VCaP (cell line): ENCODE data around the gene MAML1.
A peak's percentile ranks its signal among the peaks of the same experiment; 100 is the strongest.

ENCODE experiments used
- H3K27ac ChIP-seq: fragments of 450-650 bp; 2 replicates; pipeline ENCODE4 v1.5.1; 2017
- CTCF ChIP-seq: fragments of 450-650 bp; conservative IDR thresholded peaks from 2 replicates; pipeline ENCODE4 v1.5.1; 2017; ENCODE audit warnings: mild to moderate bottlenecking, moderate library complexity

The MAML1 gene

GRCh38 chr5:179771311-179771895, 38.8 kb downstream of the MAML1 start:
- H3K27ac ChIP-seq: no peak overlapping the region
- no peak for TF ChIP-seq CTCF

GRCh38 chr5:179772351-179772750, 39.7 kb downstream of the MAML1 start:
- H3K27ac ChIP-seq: no peak overlapping the region
- TF ChIP-seq CTCF: no peak

DNA sequence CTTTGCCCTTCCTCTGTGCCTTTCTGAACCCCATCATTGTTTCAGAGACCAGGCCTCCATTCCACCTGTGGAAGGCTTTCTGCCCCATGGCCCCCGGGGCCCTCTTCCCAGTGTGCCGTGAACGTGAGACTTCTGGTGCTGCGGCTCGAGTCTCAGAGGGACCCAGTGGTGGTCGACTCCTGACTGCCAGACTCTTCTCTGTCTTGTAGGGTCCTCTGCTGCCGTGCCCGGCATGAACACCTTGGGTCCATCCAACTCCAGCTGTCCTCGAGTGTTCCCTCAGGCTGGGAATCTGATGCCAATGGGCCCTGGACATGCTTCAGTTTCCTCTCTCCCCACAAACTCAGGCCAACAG, 41.0 kb downstream of the MAML1 start:
- TF ChIP-seq CTCF: no peak
- H3K27ac ChIP-seq: no peak overlapping the region

DNA sequence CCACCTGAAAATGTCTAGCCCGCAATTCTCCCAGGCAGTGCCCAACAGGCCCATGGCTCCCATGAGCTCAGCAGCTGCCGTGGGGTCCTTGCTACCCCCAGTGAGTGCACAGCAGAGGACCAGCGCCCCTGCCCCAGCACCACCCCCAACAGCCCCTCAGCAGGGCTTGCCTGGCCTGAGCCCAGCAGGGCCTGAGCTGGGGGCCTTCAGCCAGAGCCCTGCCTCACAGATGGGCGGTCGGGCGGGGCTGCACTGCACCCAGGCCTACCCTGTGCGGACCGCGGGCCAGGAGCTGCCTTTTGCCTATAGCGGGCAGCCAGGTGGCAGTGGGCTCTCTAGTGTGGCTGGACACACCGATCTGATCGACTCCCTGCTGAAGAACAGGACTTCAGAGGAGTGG, 41.8 kb downstream of the MAML1 start:
- H3K27ac ChIP-seq: no peak overlapping the region
- no peak for TF ChIP-seq CTCF

GRCh38 chr5:179776411-179776938, 43.9 kb downstream of the MAML1 start:
- H3K27ac ChIP-seq: peak overlapping the region; percentile 76
- no peak for TF ChIP-seq CTCF

DNA sequence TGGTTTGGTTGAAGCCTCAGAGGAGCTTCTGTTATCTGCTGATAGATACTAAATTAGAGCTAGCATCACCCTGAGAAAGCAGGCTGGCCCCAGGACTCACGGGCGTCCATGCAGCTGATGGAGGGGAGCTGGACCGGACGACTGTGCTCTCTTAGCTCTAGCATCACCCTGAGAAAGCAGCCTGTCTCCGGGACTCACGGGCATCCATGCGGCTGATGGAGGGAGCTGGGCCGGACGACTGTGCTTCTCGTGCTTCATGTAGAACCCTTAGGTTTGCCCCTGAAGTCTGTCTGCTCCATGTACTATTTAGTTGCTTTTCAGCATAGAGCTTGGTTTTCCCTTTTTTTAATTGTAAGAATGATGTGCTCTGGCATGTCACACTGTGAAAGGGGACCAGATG, 44.8 kb downstream of the MAML1 start:
- peak overlapping the region; percentile 76 for H3K27ac ChIP-seq
- no peak for TF ChIP-seq CTCF

DNA sequence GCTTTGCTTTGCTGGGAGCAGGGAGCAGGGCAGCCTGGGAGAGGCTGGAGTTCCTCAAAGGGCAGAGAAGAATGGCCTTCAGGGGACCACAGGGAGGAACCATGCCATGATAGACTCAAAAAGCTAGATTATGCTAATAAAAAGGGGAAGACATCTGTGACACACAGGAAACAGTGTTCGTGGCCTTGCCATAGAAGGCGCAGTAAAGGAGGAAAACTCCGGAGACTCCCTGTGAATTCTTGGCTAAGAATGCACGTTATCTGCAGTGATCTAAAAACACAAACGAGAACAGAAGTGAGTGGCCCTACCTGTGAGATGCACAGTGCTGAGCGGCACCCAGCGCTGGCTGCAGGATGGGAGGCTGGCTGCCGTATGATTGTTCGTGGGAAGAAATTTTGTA, 45.3 kb downstream of the MAML1 start:
- H3K27ac ChIP-seq: peak overlapping the region; percentile 76
- TF ChIP-seq CTCF: no peak
